ENCODE data around the gene PHF8. TPM values are rescaled to one million over a fixed set of nuclear protein-coding genes. Genes with fewer than 3 reads are reported as not detected.

The PHF8 gene
- polyA plus RNA-seq, 3 donors: 10.5 to 20.3 (median 11.9) TPM

DNA sequence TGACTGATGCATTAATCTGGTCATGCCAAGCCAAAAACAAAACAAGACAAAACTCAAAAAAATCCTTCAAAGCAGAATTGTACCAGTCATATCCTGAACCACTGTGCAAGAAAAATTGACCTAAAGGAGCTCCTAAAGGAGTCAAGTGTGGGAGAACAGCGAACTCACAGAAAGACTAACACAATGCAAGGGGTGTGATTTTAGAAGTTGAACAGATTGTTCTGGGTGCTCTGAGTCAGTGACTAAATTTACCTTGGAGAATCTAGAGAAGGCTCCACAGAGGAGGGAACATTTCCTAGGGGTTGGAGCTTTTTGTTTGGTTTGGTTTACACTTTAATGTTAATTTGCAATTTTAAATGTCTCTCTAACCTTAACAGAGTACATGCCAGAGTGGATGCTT is 48.9 kb upstream of the PHF8 start:
- no peak overlapping the region for H3K27ac Mint-ChIP-seq

GRCh38 chrX:54090880-54091279 is 46.6 kb upstream of the PHF8 start:
- peaks cover 0 to 2% (median 0%) of the 10 kb centered on the region in 7 donors for H3K9me3 Mint-ChIP-seq
- no peak for DNase-seq
- no peaks in the 10 kb centered on the region for H3K27me3 ChIP-seq (ENCODE audit: control insufficient read depth in 2 of 2, insufficient read depth in 2 of 2, low read length in 2 of 2)
- H3K4me3 ChIP-seq (replicated peaks in 1 of 3; ENCODE audit: low read depth in 2 of 3, low read length in 3 of 3): no peak overlapping the region
- H3K9ac ChIP-seq (ENCODE audit: insufficient read depth, low read length, poor library complexity, severe bottlenecking): no peak overlapping the region
- H4K20me1 ChIP-seq (ENCODE audit: insufficient read depth, low read length): no peaks in the 10 kb centered on the region
- intact Hi-C loops (cut with micrococcal nuclease): no loop called here
- no peak overlapping the region for H3K4me3 Mint-ChIP-seq
- no peaks in the 10 kb centered on the region for H3K79me2 ChIP-seq (ENCODE audit: insufficient read depth, low read length)
- no peaks in the 10 kb centered on the region for H3K36me3 ChIP-seq (replicated peaks in 1 of 2; ENCODE audit: control insufficient read depth in 1 of 2, insufficient read depth in 2 of 2, low read length in 2 of 2)
- peaks cover 2 to 4% of the 10 kb centered on the region in 2 donors for H3K36me3 Mint-ChIP-seq
- no CpG with 5 or more reads among the region's 2 CpGs for WGBS (ENCODE audit: insufficient coverage)
- H3K9me3 ChIP-seq (replicated peaks in 1 of 2; ENCODE audit: control insufficient read depth in 1 of 2, insufficient read depth in 1 of 2, low read length in 2 of 2): no peaks in the 10 kb centered on the region
- H3K27ac ChIP-seq (ENCODE audit: low read depth in 1 of 2, low read length in 2 of 2): no peak overlapping the region
- no peak for TF ChIP-seq CTCF (IDR thresholded peaks at IDR 0.05)
- H3K27me3 Mint-ChIP-seq (ENCODE audit: low read depth in 3 of 3): peaks cover 0 to 2% (median 0%) of the 10 kb centered on the region in 3 donors
- H3K27ac Mint-ChIP-seq: no peak overlapping the region
- no peak overlapping the region for H2AFZ ChIP-seq (ENCODE audit: insufficient read depth, low read depth, low read length, poor library complexity, severe bottlenecking)
- no peaks in the 10 kb centered on the region for H3K4me1 ChIP-seq (ENCODE audit: control insufficient read depth in 1 of 2, insufficient read depth in 2 of 2, low read length in 2 of 2)
- H3K4me2 ChIP-seq (replicated peaks; ENCODE audit: extremely low read depth, low read length, poor library complexity, severe bottlenecking): no peak overlapping the region
- H3K4me1 Mint-ChIP-seq: no peaks in the 10 kb centered on the region

More for the DNA sequence above, 48.9 kb upstream of the PHF8 start:
- H4K20me1 ChIP-seq (ENCODE audit: insufficient read depth, low read length): no peaks in the 10 kb centered on the region
- H3K4me1 Mint-ChIP-seq: no peaks in the 10 kb centered on the region
- DNase-seq: no peak
- peaks cover 0 to 2% (median 0%) of the 10 kb centered on the region in 3 donors for H3K27me3 Mint-ChIP-seq (ENCODE audit: low read depth in 3 of 3)
- H3K9me3 ChIP-seq (replicated peaks in 1 of 2; ENCODE audit: control insufficient read depth in 1 of 2, insufficient read depth in 1 of 2, low read length in 2 of 2): no peaks in the 10 kb centered on the region
- no peaks in the 10 kb centered on the region for H3K27me3 ChIP-seq (ENCODE audit: control insufficient read depth in 2 of 2, insufficient read depth in 2 of 2, low read length in 2 of 2)
- H3K27ac ChIP-seq (ENCODE audit: low read depth in 1 of 2, low read length in 2 of 2): no peak overlapping the region
- H3K4me1 ChIP-seq (ENCODE audit: control insufficient read depth in 1 of 2, insufficient read depth in 2 of 2, low read length in 2 of 2): no peaks in the 10 kb centered on the region
- H3K79me2 ChIP-seq (ENCODE audit: insufficient read depth, low read length): no peaks in the 10 kb centered on the region
- no peak overlapping the region for H3K4me3 ChIP-seq (replicated peaks in 1 of 3; ENCODE audit: low read depth in 2 of 3, low read length in 3 of 3)
- peaks cover 0 to 2% (median 0%) of the 10 kb centered on the region in 7 donors for H3K9me3 Mint-ChIP-seq
- H3K36me3 Mint-ChIP-seq: peaks cover 0 to 4% of the 10 kb centered on the region in 2 donors
- no peak overlapping the region for H3K9ac ChIP-seq (ENCODE audit: insufficient read depth, low read length, poor library complexity, severe bottlenecking)
- H3K4me2 ChIP-seq (replicated peaks; ENCODE audit: extremely low read depth, low read length, poor library complexity, severe bottlenecking): no peak overlapping the region
- intact Hi-C loops (cut with micrococcal nuclease): no loop called here
- H3K36me3 ChIP-seq (replicated peaks in 1 of 2; ENCODE audit: control insufficient read depth in 1 of 2, insufficient read depth in 2 of 2, low read length in 2 of 2): no peaks in the 10 kb centered on the region
- TF ChIP-seq CTCF (IDR thresholded peaks at IDR 0.05): no peak
- H2AFZ ChIP-seq (ENCODE audit: insufficient read depth, low read depth, low read length, poor library complexity, severe bottlenecking): no peak overlapping the region
- 100% methylated on average over 1 of the region's 1 CpG for WGBS (ENCODE audit: insufficient coverage)
- no peak overlapping the region for H3K4me3 Mint-ChIP-seq

Data from CD14-positive monocyte (primary cell).